ENCODE results near the gene FAM124A.

DNA sequence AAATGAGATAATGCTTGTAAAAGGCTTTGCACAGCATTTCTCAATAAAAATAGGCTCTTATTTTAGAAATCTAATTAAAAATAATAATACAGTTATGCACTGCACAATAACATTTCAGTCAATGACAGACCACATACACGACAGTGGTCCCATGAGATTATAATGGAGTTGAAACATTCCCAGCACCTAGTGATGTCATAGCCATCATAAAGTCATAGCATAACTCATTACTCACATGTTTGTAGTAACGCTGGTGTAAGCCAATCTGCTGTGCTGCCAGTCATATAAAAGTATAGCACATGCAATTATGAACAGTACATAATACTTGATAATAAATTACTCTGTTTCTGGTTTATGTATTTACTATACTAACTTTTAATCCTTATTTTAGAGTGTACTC, 104.6 kb downstream of the FAM124A start:
- TF ChIP-seq, protein P1, sequence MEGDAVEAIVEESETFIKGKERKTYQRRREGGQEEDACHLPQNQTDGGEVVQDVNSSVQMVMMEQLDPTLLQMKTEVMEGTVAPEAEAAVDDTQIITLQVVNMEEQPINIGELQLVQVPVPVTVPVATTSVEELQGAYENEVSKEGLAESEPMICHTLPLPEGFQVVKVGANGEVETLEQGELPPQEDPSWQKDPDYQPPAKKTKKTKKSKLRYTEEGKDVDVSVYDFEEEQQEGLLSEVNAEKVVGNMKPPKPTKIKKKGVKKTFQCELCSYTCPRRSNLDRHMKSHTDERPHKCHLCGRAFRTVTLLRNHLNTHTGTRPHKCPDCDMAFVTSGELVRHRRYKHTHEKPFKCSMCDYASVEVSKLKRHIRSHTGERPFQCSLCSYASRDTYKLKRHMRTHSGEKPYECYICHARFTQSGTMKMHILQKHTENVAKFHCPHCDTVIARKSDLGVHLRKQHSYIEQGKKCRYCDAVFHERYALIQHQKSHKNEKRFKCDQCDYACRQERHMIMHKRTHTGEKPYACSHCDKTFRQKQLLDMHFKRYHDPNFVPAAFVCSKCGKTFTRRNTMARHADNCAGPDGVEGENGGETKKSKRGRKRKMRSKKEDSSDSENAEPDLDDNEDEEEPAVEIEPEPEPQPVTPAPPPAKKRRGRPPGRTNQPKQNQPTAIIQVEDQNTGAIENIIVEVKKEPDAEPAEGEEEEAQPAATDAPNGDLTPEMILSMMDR (IDR thresholded peaks at IDR 0.05), result no peak
- no peak for TF ChIP-seq POLR2A (IDR thresholded peaks at IDR 0.05)
- TF ChIP-seq POLR2AphosphoS5 (IDR thresholded peaks at IDR 0.05), result no peak
- no peak for TF ChIP-seq EP300 (IDR thresholded peaks at IDR 0.05; ENCODE audit: low read depth)

Data from transverse colon (tissue), 4 donors.